Fibroblast of the aortic adventitia (primary cell): ENCODE measurements around the gene DPM1. TPM values are rescaled to one million over a fixed set of nuclear protein-coding genes. Genes with fewer than 3 reads are reported as not detected.
A peak's percentile ranks its signal among the peaks of the same experiment; 100 is the strongest.
"Not testable (repeated sequence)": the region's sequence is repeated elsewhere in the genome, so short reads cannot be mapped to it uniquely, and the experiment has no call there.

Experiments used
- DNase-seq: peaks from one replicate; pipeline ENCODE4 v3.0.0-alpha.2; 2010; ENCODE audit warnings: low read depth
- H3K4me3 ChIP-seq: 2 replicates; pipeline ENCODE4 v1.5.1; 2011; ENCODE audit warnings: low read depth, mild to moderate bottlenecking, control low read depth, low read length, moderate library complexity
- total RNA-seq: library from RNA; depleted of rRNA; stranded (reverse); fragments of >200 nt; gene quantifications from 2 replicates; pipeline ENCODE4 v1.2.3, GENCODE V29; 2012; ENCODE audit warnings: low replicate concordance
- TF ChIP-seq, protein P1 (sequence below): IDR thresholded peaks from 2 replicates; pipeline ENCODE4 v1.5.1; 2011; ENCODE audit warnings: mild to moderate bottlenecking, low read length, control low read depth, inconsistent platforms; ENCODE audit not compliant: insufficient read depth

DPM1 gene
- total RNA-seq, 1 donor: 70.8 TPM

DNA sequence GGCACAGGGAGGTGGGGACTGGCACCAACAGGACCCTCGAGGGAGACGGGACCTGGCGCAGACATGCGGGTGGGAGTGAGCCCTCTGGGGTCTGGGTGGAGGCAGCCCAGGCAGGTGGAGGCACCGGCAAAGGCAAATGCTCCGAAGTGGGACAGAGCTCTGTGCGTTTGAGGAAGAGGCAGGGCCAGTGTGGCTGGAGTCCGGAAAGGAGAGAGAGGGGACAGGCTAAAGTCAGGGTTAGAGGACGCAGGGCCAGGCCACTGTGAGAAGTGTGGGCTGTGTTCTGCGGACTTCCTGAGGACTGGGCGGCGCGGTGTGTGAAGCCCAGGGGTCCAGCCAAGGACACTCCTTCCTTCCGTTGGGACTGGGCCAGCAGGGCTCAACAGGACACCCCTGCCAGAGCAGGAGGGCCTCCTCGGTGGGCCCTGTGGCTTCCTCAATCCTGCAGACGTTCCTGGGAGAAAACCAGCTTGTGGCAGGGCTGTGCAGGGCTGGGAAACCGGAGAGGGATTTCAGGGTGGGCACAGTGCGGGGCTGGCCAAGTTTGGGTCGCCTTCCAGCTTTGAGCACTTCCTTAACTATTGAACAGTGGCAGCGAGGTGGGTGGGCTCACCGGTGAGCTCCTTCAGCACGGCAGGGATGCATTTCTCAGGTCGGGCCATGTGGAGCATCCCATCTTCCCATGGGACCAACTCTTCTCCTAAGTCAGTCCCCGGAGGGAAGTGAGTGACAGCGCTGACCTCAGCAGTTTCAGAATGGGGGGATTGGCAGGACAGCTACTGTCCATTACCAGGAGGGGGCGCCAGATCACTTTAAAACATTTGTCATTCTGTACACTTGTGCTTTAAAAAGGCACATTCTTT lies 22.8 kb upstream of the DPM1 start:
- H3K4me3 ChIP-seq: no peak overlapping the region
- TF ChIP-seq, protein P1, sequence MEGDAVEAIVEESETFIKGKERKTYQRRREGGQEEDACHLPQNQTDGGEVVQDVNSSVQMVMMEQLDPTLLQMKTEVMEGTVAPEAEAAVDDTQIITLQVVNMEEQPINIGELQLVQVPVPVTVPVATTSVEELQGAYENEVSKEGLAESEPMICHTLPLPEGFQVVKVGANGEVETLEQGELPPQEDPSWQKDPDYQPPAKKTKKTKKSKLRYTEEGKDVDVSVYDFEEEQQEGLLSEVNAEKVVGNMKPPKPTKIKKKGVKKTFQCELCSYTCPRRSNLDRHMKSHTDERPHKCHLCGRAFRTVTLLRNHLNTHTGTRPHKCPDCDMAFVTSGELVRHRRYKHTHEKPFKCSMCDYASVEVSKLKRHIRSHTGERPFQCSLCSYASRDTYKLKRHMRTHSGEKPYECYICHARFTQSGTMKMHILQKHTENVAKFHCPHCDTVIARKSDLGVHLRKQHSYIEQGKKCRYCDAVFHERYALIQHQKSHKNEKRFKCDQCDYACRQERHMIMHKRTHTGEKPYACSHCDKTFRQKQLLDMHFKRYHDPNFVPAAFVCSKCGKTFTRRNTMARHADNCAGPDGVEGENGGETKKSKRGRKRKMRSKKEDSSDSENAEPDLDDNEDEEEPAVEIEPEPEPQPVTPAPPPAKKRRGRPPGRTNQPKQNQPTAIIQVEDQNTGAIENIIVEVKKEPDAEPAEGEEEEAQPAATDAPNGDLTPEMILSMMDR: peak; percentile 76
- peak; percentile 71 for DNase-seq

DNA sequence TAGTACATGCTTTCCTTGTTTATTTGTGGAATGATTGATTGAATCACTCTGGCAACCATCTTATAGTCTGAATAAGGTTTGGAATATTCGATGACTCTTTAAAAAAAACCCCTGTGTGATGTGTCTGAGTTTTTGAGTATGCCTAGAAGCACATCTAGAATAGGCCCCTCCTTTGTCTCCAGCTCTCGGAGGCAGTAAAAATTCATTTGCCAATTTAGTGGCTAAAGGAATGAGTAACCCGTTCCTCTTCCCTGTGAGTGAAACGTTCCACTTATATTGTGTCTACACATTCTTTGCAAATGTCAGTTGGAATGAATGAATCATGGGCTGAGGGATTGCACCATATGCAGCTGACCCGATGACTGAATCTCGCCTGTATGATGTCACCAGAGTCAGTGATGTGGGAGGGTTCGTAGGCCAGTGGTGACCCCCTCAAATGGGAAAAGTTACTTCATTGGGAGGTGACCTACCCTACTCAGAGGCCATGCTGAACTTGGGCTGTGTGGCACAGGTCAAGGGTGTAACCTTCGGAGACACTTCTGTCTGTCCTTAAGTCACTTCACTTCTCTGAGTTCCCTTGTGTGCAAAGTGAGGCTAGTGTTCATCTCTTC lies 21.8 kb upstream of the DPM1 start:
- TF ChIP-seq, protein P1: no peak
- H3K4me3 ChIP-seq: no peak overlapping the region
- DNase-seq: peak; percentile 98

DNA sequence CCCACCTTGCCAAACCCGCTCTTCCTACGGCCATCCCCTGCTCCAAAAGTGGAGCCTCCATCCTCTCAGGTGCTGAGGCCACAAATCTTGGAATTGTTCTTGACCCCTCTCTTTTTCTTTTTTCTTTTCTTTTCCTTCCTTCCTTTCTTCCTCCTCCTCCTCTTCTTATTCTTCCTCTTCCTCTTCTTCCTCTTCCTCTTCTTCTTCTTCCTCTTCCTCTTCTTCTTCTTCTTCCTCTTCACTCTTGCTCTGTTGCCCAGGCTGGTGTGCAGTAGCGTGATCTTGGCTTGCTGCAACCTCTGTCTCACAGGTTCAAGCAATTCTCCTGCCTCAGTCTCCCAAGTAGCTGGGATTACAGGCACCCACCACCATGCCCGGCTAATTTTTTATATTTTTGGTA lies 20.2 kb upstream of the DPM1 start:
- not testable (repeated sequence) for DNase-seq, H3K4me3 ChIP-seq

DNA sequence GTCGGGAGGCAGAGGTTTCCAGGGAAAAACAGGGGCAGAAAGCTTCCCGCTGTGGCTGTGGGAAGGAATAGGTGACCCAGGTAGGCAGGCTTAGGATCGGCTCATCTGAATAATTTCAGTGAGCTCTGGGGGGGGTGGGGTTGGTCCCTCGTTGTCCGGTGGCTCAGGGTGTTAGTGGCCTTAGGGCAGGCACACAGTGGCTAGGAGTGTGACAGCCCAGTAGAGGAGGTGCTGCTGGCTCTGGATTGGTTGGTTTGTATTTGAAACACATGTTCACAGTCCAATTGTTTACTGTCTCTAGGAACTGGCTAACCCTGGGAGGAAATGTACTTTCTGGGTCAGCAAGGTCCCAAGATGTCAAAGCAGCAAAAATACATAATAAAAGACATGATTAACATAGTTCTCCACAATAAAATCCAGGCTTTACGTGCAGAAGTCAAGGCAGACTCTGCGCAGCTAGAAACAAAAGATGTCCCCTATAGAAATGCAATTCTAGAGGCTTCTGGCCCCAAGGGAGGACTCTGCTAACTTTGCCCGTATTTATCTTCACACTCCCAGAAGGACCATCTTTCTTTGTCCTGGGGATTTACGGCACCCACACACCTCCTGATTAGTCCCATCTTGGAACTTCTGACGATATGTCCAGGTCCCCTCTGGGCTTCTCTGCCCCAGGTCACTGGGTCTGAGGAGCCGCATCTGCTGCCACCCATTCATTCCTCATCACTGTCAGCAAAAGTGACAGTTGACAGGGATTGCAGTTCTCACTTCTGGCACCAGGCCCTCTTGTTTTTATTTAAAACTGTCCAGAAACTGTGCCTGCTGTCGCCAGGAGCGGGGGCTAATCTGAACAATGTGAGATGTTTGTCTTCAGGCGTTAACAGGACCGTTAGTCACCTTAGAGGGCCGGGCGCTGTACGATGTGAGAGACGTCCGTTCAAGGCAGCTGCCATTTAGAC lies 19.0 kb upstream of the DPM1 start:
- H3K4me3 ChIP-seq: no peak overlapping the region
- DNase-seq: no peak
- TF ChIP-seq, protein P1: no peak

DNA sequence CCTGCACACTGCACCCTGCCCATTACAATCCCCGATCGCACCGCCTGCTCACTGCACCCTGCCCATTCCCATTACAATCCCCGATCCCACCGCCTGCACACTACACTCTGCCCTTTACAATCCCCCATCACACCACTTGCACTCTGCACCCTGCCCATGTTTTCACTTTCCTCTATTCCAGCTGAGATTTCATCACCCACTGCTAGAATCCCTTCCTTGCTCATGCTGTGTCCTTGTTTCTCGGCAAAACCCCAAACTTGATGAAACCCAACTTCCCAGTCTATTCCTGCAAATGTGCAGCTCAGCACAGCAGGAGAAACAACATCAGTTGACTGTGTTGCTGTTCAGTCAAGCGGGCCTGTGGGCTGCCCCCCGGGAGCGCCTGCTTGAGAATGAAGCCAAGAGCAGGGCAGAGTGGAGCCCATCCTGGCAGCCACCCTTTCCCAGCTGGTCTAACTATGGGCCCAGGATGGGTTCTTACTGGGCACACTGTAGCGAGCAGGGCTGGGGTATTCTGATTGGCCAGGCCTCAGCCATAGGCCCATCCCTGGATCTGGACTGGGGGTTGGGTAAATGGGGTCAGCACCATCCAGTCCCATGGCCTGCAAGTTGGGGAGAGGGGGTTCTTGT lies 17.5 kb upstream of the DPM1 start:
- no peak overlapping the region for H3K4me3 ChIP-seq
- no peak for DNase-seq
- TF ChIP-seq, protein P1: no peak

DNA sequence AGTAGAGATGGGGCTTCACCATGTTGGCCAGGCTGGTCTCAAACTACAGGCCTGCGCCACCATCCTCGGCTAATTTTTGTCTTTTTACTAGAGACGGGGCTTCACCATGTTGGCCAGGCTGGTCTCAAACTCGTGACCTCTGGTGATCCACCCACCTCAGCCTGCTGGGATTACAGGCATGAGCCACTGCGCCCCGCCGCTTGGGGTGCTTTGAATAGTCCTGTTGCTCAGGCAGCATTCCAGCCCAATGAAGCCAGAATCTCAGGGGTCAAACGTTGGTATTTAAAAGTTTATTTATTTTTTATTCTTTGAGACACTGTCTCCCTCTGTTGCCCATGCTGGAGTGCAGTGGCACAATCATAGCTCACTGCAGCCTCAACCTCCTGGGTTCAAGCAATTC lies 11.6 kb upstream of the DPM1 start:
- DNase-seq: no peak
- H3K4me3 ChIP-seq: no peak overlapping the region
- TF ChIP-seq, protein P1: no peak
